ENCODE data around the gene PIK3R2.

DNA sequence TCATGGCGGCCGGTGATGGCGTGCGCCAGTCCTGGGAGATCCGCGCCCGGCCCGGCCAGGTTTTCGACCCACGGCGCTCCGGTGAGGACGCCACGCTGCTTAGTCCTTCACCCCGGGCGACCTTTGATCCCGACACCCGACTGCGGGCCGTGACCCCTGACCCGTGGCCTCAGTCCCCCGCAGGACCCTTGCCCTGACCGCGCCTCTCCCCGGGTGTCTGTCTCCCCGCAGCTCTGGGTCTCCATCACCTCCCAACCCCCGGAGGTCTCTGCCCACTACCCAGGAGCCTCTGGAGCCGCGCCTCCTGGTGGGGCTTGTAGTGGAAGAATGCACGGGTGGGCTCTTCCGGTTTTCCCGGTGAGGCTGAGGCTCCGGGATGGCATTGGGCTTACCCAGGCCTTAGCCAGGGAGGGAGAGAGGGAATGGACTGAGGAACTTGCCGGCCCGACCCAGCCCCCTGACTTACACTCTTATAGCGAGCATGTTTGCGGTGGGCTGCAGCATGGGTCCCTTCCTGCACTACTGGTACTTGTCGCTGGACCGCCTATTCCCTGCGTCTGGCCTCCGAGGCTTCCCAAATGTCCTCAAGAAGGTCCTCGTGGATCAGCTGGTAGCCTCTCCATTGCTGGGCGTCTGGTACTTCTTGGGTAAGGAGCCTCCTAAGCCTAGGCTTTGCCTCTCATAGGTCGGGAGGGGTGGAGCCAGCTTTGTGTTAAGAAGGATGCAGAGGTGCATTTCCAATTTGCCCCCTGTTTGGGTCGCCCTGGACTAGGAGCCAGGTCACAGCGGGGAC, 40.6 kb downstream of the PIK3R2 start:
- TF ChIP-seq, protein P1, sequence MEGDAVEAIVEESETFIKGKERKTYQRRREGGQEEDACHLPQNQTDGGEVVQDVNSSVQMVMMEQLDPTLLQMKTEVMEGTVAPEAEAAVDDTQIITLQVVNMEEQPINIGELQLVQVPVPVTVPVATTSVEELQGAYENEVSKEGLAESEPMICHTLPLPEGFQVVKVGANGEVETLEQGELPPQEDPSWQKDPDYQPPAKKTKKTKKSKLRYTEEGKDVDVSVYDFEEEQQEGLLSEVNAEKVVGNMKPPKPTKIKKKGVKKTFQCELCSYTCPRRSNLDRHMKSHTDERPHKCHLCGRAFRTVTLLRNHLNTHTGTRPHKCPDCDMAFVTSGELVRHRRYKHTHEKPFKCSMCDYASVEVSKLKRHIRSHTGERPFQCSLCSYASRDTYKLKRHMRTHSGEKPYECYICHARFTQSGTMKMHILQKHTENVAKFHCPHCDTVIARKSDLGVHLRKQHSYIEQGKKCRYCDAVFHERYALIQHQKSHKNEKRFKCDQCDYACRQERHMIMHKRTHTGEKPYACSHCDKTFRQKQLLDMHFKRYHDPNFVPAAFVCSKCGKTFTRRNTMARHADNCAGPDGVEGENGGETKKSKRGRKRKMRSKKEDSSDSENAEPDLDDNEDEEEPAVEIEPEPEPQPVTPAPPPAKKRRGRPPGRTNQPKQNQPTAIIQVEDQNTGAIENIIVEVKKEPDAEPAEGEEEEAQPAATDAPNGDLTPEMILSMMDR (IDR thresholded peaks at IDR 0.05): no peak
- TF ChIP-seq POLR2A (IDR thresholded peaks at IDR 0.05): no peak

Data from Peyer's patch (tissue), 4 donors.